ENCODE results near the gene F8. TPM values are rescaled to one million over a fixed set of nuclear protein-coding genes. Genes with fewer than 3 reads are reported as not detected.
"Not testable (repeated sequence)": the region's sequence is repeated elsewhere in the genome, so short reads cannot be mapped to it uniquely, and the experiment has no call there.

Gene F8
- total and polyA plus RNA-seq, 5 donors, result 34.7 to 98.8 (median 70.5) TPM

GRCh38 chrX:154816326-154816898, 206.1 kb downstream of the F8 start:
- H3K9me3 ChIP-seq (ENCODE audit: control insufficient read depth, low read length); H3K27me3 ChIP-seq (ENCODE audit: control insufficient read depth, insufficient read depth); H3K4me1 ChIP-seq (ENCODE audit: control insufficient read depth, insufficient read depth, low read length); intact Hi-C loops (cut with DNase I); ATAC-seq; H3K27ac ChIP-seq (ENCODE audit: low read length); DNase-seq; H3K4me3 ChIP-seq (ENCODE audit: low read length): not testable (repeated sequence)
- 79% methylated on average over 4 of the region's 4 CpGs for WGBS

GRCh38 chrX:154815274-154815818, 207.2 kb downstream of the F8 start:
- H3K4me1 ChIP-seq (ENCODE audit: control insufficient read depth, insufficient read depth, low read length), result no peaks in the 10 kb centered on the region
- no peaks in the 10 kb centered on the region for H3K27me3 ChIP-seq (ENCODE audit: control insufficient read depth, insufficient read depth)
- no peak overlapping the region for H3K4me3 ChIP-seq (ENCODE audit: low read length)
- no peaks in the 10 kb centered on the region for H3K9me3 ChIP-seq (ENCODE audit: control insufficient read depth, low read length)
- intact Hi-C loops (cut with DNase I), result no loop called here
- ATAC-seq, result peak in 1 of 2 donors; percentile 35
- DNase-seq, result no peak
- WGBS, result 46% methylated on average over 5 of the region's 5 CpGs
- no peak overlapping the region for H3K27ac ChIP-seq (ENCODE audit: low read length)

DNA sequence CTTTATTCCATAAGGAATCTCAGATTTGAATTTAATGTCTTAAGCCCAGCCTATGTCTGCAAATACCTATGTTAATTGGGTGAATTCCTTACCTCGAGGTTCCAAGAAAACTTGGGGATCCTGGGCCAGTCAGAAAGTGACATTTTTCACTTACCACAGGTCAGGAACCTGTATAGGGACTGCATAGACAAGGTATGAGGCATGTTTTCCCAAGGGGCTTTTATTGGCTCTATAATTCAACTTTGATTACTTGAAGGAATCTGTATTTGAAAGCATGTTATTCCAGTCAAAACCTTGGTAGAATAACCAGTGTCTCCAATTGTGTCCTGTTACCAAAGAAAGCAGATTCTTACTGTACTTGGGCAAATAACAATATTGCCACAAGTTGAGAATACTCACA, 208.7 kb downstream of the F8 start:
- 41% methylated on average over 1 of the region's 1 CpG for WGBS
- DNase-seq (no peak), ATAC-seq (no peak)
- H3K4me3 ChIP-seq (ENCODE audit: low read length), result no peak overlapping the region
- H3K9me3 ChIP-seq (ENCODE audit: control insufficient read depth, low read length), result no peaks in the 10 kb centered on the region
- H3K27ac ChIP-seq (ENCODE audit: low read length), result no peak overlapping the region
- H3K4me1 ChIP-seq (ENCODE audit: control insufficient read depth, insufficient read depth, low read length), result no peaks in the 10 kb centered on the region
- no peaks in the 10 kb centered on the region for H3K27me3 ChIP-seq (ENCODE audit: control insufficient read depth, insufficient read depth)
- intact Hi-C loops (cut with DNase I), result no loop called here

DNA sequence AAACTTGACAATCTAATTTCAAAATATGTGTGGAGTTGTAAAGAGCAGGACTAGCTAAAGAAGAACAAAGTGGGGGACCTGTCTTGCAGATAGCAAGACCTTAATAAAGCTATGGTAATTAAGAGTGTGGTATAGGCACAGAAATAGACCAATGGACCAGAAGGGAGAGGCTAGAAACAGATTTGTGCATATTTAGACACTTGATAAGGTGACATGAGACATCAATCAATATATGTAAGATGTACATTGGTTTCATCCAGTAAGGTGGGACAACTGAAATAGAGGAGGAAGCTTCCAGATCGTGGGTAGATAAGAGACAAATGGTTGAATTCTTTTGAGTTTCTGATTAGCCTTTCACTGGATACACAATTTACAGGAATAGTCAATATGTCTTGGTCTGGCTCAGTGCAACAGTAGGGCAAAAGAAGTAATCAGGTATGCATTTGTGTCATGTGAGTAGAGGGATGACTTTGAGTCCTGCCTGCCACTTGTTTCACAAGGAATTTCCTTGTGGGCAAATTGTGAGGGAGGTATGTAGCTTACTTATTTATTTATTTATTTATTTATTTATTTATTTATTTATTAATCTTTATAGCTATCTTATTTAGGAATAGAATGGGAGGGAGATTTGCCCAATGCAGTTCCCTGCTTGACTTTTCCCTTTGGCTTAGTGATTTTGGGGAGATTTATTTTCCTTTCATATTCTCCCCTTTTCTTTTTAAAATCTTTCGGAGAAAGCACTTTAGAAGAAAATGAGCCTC, 210.0 kb downstream of the F8 start:
- DNase-seq (no peak), ATAC-seq (no peak)
- H3K4me3 ChIP-seq (ENCODE audit: low read length), result no peak overlapping the region
- no peaks in the 10 kb centered on the region for H3K4me1 ChIP-seq (ENCODE audit: control insufficient read depth, insufficient read depth, low read length)
- intact Hi-C loops (cut with DNase I), result no loop called here
- WGBS, result 82% methylated on average over 2 of the region's 2 CpGs
- no peaks in the 10 kb centered on the region for H3K9me3 ChIP-seq (ENCODE audit: control insufficient read depth, low read length)
- H3K27me3 ChIP-seq (ENCODE audit: control insufficient read depth, insufficient read depth), result no peaks in the 10 kb centered on the region
- H3K27ac ChIP-seq (ENCODE audit: low read length), result no peak overlapping the region

GRCh38 chrX:154809939-154810665, 212.4 kb downstream of the F8 start:
- 94% methylated on average over 1 of the region's 1 CpG for WGBS

GRCh38 chrX:154806837-154807501, 215.6 kb downstream of the F8 start:
- Histone ChIP-seq H3K4me3 (ENCODE audit: low read length) (no peak overlapping the region), H3K4me1 (ENCODE audit: control insufficient read depth, insufficient read depth, low read length) (peaks cover 2% of the 10 kb centered on the region), H3K9me3 (ENCODE audit: control insufficient read depth, low read length) (no peaks in the 10 kb centered on the region), H3K27me3 (ENCODE audit: control insufficient read depth, insufficient read depth) (no peaks in the 10 kb centered on the region), H3K27ac (ENCODE audit: low read length) (no peak overlapping the region)
- intact Hi-C loops (cut with DNase I), result no loop called here
- WGBS, result 97% methylated on average over 5 of the region's 5 CpGs
- DNase-seq (no peak), ATAC-seq (no peak)

More at GRCh38 chrX:154809939-154810665, 212.4 kb downstream of the F8 start:
- no peak overlapping the region for H3K27ac ChIP-seq (ENCODE audit: low read length)
- H3K4me1 ChIP-seq (ENCODE audit: control insufficient read depth, insufficient read depth, low read length), result no peaks in the 10 kb centered on the region
- ATAC-seq (no peak), DNase-seq (no peak)
- no peaks in the 10 kb centered on the region for H3K27me3 ChIP-seq (ENCODE audit: control insufficient read depth, insufficient read depth)
- no peaks in the 10 kb centered on the region for H3K9me3 ChIP-seq (ENCODE audit: control insufficient read depth, low read length)
- H3K4me3 ChIP-seq (ENCODE audit: low read length), result no peak overlapping the region
- intact Hi-C loops (cut with DNase I), result no loop called here

DNA sequence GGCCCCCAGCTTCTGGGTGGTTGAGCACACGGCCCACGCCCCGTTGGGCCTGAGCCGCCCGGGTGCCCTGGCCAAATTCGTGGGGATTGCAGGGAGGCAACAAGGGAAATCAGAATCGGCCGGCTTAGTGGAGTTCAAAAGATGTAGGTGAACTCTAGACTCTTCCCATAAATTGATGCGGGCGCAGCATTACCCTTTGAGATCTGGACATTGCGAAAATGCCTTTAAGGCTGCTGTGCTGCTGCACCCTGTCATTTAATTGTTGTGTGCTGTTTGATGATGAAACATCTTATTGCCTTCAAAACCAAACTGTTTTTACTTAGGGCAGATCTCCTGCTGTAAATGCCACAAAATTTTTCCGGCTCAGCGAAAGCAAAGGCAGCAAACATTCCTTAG, 216.8 kb downstream of the F8 start:
- peak overlapping the region; percentile 64 for H3K4me3 ChIP-seq (ENCODE audit: low read length)
- ATAC-seq, result no peak
- H3K4me1 ChIP-seq (ENCODE audit: control insufficient read depth, insufficient read depth, low read length), result peaks cover 2% of the 10 kb centered on the region
- intact Hi-C loops (cut with DNase I), result no loop called here
- WGBS, result 6% methylated on average over 13 of the region's 13 CpGs
- H3K9me3 ChIP-seq (ENCODE audit: control insufficient read depth, low read length), result no peaks in the 10 kb centered on the region
- H3K27me3 ChIP-seq (ENCODE audit: control insufficient read depth, insufficient read depth), result no peaks in the 10 kb centered on the region
- peak overlapping the region; percentile 54 for H3K27ac ChIP-seq (ENCODE audit: low read length)
- no peak for DNase-seq

DNA sequence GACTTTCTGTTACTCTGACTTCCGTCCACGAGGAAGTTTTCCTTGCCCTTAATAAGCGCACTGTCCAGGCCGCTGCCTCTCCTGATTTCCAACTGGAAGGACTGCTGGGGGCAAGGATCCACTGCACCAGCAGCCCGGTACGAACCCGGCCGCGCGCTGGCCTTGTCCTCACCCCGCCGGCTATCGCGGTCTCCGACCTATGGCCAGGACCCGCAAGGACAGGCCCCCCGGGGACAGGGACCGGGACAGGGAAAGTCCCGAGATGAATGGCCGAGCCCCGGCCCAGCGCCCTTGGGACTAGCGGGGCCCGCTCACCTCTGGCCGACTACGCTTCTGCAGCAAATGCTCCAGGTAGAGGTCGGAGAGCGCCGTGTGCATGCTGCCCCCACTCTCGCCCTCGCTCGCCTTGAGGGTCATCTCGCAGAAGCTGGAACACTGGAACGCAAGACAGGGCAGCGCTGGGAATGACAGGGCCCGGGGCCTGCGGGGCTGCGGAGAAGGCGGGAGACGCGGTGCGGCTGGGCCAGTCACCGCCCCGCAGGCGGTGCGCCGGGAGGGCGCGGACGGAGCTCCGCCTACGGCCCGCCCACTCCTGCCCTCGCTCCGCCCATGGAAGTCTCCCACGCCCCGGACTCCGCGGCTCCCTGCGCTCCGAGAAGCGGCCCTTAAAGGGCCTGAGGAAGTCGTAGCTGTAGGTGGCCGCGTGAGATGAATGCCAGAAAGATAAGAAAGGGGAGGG, 217.4 kb downstream of the F8 start, which contains the start of gene MPP1:
Gene MPP1 (minus strand): TSS at position 529 of the 739 bp plus-strand sequence. CDS start 112 bp downstream, at position 417.
- DNase-seq (peak; percentile 76 to 91 (median 89)), ATAC-seq (peak; percentile 99)
- peak within 1 kb of the TSS; percentile 64 for H3K4me3 ChIP-seq (ENCODE audit: low read length)
- WGBS, result 1% methylated on average over 62 of the region's 65 CpGs
- peaks cover 2% of the 10 kb centered on the region for H3K4me1 ChIP-seq (ENCODE audit: control insufficient read depth, insufficient read depth, low read length)
- no peaks in the 10 kb centered on the region for H3K27me3 ChIP-seq (ENCODE audit: control insufficient read depth, insufficient read depth)
- intact Hi-C loops (cut with DNase I), result no loop called here
- peak within 1 kb of the TSS; percentile 54 for H3K27ac ChIP-seq (ENCODE audit: low read length)
- H3K9me3 ChIP-seq (ENCODE audit: control insufficient read depth, low read length), result no peaks in the 10 kb centered on the region

DNA sequence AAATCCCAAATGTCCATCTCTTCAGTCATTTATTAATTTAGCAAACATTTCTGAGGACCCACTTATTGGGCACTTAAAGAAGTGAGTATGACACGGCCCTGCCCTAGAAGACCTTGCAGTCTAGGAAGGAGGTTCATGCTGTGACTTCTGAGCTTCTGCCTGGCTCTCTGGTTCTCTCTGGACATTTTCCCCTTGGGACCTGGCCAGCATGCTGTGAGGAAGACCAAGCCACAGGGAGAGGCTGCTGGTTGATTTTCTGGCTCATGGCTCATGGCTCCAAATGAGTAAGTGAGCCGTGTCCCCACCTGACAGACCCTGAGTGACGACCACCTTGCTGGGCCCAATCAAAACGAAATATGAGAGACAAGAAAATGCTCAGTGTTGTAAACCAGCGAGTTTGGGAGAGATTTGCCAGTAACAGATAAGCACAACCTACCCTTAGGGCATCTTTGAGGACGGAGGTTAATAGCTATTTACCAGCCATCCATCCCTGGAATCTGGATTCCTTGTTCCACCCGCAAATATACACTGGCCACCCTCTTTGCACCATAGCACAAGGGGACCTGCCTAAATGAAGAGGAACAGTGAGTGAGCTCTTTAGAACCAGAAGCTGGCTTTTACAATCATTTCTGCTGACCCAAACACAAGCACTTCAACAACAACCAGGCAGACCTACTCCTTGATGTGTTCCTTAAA, 218.1 kb downstream of the F8 start:
- Histone ChIP-seq H3K27me3 (ENCODE audit: control insufficient read depth, insufficient read depth) (no peaks in the 10 kb centered on the region), H3K4me3 (ENCODE audit: low read length) (peak overlapping the region; percentile 64), H3K9me3 (ENCODE audit: control insufficient read depth, low read length) (no peaks in the 10 kb centered on the region), H3K4me1 (ENCODE audit: control insufficient read depth, insufficient read depth, low read length) (peaks cover 2% of the 10 kb centered on the region), H3K27ac (ENCODE audit: low read length) (peak overlapping the region; percentile 14)
- WGBS, result 39% methylated on average over 7 of the region's 7 CpGs
- DNase-seq (no peak), ATAC-seq (peak in 1 of 2 donors; percentile 3)
- intact Hi-C loops (cut with DNase I), result no loop called here

GRCh38 chrX:154802947-154803346, 219.6 kb downstream of the F8 start:
- 72% methylated on average over 2 of the region's 2 CpGs for WGBS
- H3K27me3 ChIP-seq (ENCODE audit: control insufficient read depth, insufficient read depth), result no peaks in the 10 kb centered on the region
- DNase-seq (no peak), ATAC-seq (no peak)
- H3K9me3 ChIP-seq (ENCODE audit: control insufficient read depth, low read length), result no peaks in the 10 kb centered on the region
- peaks cover 2% of the 10 kb centered on the region for H3K4me1 ChIP-seq (ENCODE audit: control insufficient read depth, insufficient read depth, low read length)
- intact Hi-C loops (cut with DNase I), result no loop called here
- H3K27ac ChIP-seq (ENCODE audit: low read length), result no peak overlapping the region
- no peak overlapping the region for H3K4me3 ChIP-seq (ENCODE audit: low read length)

All from right cardiac atrium (tissue), 5 donors.